ENCODE data around the gene SIPA1L3.

- TF ChIP-seq CTCF (IDR thresholded peaks at IDR 0.05; ENCODE audit: low read length) (no peak), EZH2 (optimal IDR thresholded peaks at IDR 0.05; ENCODE audit: low read depth, low read length) (no peak), EZH2phosphoT487 (IDR thresholded peaks at IDR 0.05; ENCODE audit: low read length) (no peak)
Measured at GRCh38 chr19:38055010-38055409, 148.0 kb downstream of the SIPA1L3 start.
